MV-4-11 (cell line): ENCODE measurements around the gene CARD11.

Source experiments
- DNase-seq: peaks from one replicate; lab custom pipeline; 2025; lab: John Stamatoyannopoulos, UW

Gene CARD11

GRCh38 chr7:2905500-2905899, 138.2 kb downstream of the CARD11 start:
- DNase-seq = no peak

- DNase-seq = no peak
Observed at GRCh38 chr7:2905027-2905426, 138.6 kb downstream of the CARD11 start.

GRCh38 chr7:2904202-2904601, 139.5 kb downstream of the CARD11 start:
- DNase-seq = no peak

GRCh38 chr7:2903682-2904162, 139.9 kb downstream of the CARD11 start:
- no peak for DNase-seq

GRCh38 chr7:2897023-2897422, 146.6 kb downstream of the CARD11 start:
- no peak for DNase-seq

GRCh38 chr7:2896131-2896530, 147.5 kb downstream of the CARD11 start:
- DNase-seq = no peak

GRCh38 chr7:2894118-2894940, 149.3 kb downstream of the CARD11 start:
- peak; percentile 2 for DNase-seq

GRCh38 chr7:2893411-2893861, 150.2 kb downstream of the CARD11 start:
- DNase-seq = no peak

- DNase-seq = no peak
Observed at GRCh38 chr7:2892549-2892948, 151.1 kb downstream of the CARD11 start.

GRCh38 chr7:2887816-2888215, 155.9 kb downstream of the CARD11 start:
- no peak for DNase-seq

- peak; percentile 80 for DNase-seq
Observed at GRCh38 chr7:2886900-2887299, 156.8 kb downstream of the CARD11 start.

GRCh38 chr7:2886391-2886790, 157.3 kb downstream of the CARD11 start:
- no peak for DNase-seq

GRCh38 chr7:2884161-2884560, 159.5 kb downstream of the CARD11 start:
- DNase-seq = no peak

GRCh38 chr7:2883101-2883500, 160.6 kb downstream of the CARD11 start:
- DNase-seq = no peak

- no peak for DNase-seq
Observed at GRCh38 chr7:2882111-2882510, 161.6 kb downstream of the CARD11 start.

- DNase-seq = no peak
Observed at GRCh38 chr7:2880874-2881533, 162.7 kb downstream of the CARD11 start.

- no peak for DNase-seq
Observed at GRCh38 chr7:2880051-2880450, 163.6 kb downstream of the CARD11 start.

GRCh38 chr7:2879354-2879753, 164.3 kb downstream of the CARD11 start:
- no peak for DNase-seq

- no peak for DNase-seq
Observed at GRCh38 chr7:2878306-2878705, 165.4 kb downstream of the CARD11 start.

GRCh38 chr7:2876031-2876731, 167.5 kb downstream of the CARD11 start:
- no peak for DNase-seq

GRCh38 chr7:2873686-2874551, 169.7 kb downstream of the CARD11 start:
- DNase-seq = peak; percentile 55

- DNase-seq = peak; percentile 84
Observed at GRCh38 chr7:2873146-2873545, 170.5 kb downstream of the CARD11 start.
